Measurements from ENCODE around the gene DHRS3. TPM values are rescaled to one million over a fixed set of nuclear protein-coding genes. Genes with fewer than 3 reads are reported as not detected.

DHRS3 gene
- total RNA-seq, 1 experiment from 2014 or later, result 59.4 TPM

DNA sequence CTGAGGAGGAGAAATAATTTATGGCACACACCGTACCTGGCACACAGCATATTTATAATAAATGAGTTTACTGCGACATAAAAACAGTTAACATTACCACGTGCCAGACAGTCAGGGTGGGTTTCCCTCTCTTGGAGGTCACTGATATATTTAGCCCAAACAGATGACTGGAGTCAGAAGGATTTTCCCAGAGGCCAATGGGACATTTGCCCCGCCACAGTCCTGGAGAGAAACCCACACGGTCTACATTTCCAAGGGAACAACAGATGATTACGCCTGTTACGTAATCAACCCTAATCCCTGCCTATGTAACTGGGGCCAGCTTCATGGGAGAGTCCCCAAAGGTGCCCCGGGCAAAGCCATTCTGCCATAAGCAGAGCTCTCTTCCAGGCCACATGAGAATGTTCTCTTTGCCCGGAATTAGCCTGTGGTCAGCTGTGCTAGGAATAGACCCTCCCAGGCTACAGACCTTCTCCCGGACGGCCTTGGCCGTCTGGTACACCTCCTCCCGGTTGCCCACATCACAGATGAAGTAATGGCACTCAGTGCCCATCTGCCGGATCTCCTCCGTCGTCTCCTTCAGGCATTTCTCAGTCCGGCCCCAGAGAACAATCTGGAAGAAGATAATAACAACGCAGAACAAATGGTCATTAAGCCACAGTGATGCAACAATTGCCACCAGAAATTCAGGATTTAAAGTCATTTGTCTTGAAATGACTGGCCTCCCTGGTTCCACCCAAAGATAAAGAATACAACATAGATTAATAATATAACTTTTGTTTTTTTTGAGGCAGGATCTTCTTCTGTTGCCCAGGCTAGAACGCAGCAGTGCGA is 37.7 kb downstream of the DHRS3 start:
- Mint-ChIP-seq H3K9me3 (ENCODE audit: unreplicated experiment) (peaks cover 10% of the 10 kb centered on the region), H3K4me1 (ENCODE audit: low read depth, unreplicated experiment) (no peaks in the 10 kb centered on the region), H3K4me3 (ENCODE audit: unreplicated experiment) (no peak overlapping the region), H3K27me3 (ENCODE audit: insufficient read depth, unreplicated experiment) (no peaks in the 10 kb centered on the region), H3K27ac (ENCODE audit: unreplicated experiment) (no peak overlapping the region), H3K36me3 (ENCODE audit: insufficient read depth, unreplicated experiment) (peaks cover 11% of the 10 kb centered on the region)
- POLR2A ChIA-PET, result no interaction called here
- intact Hi-C loops (cut with micrococcal nuclease; ENCODE audit: unreplicated experiment), result no loop called here
- Histone ChIP-seq H3K9me3 (no peaks in the 10 kb centered on the region), H3K4me1 (no peaks in the 10 kb centered on the region), H3K27me3 (replicated peaks; ENCODE audit: control insufficient read depth, insufficient read depth, low read length) (no peaks in the 10 kb centered on the region), H3K36me3 (ENCODE audit: control insufficient read depth, insufficient read depth, low read length) (peaks cover 9% of the 10 kb centered on the region), H3K4me3 (ENCODE audit: low read depth, low read length) (no peak overlapping the region)
- CTCF ChIA-PET, result no interaction called here
- no TSS peak for BruUV-seq (replicated peaks)
- no peak for DNase-seq
- TF ChIP-seq, protein P1, sequence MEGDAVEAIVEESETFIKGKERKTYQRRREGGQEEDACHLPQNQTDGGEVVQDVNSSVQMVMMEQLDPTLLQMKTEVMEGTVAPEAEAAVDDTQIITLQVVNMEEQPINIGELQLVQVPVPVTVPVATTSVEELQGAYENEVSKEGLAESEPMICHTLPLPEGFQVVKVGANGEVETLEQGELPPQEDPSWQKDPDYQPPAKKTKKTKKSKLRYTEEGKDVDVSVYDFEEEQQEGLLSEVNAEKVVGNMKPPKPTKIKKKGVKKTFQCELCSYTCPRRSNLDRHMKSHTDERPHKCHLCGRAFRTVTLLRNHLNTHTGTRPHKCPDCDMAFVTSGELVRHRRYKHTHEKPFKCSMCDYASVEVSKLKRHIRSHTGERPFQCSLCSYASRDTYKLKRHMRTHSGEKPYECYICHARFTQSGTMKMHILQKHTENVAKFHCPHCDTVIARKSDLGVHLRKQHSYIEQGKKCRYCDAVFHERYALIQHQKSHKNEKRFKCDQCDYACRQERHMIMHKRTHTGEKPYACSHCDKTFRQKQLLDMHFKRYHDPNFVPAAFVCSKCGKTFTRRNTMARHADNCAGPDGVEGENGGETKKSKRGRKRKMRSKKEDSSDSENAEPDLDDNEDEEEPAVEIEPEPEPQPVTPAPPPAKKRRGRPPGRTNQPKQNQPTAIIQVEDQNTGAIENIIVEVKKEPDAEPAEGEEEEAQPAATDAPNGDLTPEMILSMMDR (IDR thresholded peaks at IDR 0.05; ENCODE audit: insufficient read depth in 1 of 2, low read depth in 1 of 2, low read length in 1 of 2, severe bottlenecking in 1 of 2, unreplicated experiment in 1 of 2), result no peak

DNA sequence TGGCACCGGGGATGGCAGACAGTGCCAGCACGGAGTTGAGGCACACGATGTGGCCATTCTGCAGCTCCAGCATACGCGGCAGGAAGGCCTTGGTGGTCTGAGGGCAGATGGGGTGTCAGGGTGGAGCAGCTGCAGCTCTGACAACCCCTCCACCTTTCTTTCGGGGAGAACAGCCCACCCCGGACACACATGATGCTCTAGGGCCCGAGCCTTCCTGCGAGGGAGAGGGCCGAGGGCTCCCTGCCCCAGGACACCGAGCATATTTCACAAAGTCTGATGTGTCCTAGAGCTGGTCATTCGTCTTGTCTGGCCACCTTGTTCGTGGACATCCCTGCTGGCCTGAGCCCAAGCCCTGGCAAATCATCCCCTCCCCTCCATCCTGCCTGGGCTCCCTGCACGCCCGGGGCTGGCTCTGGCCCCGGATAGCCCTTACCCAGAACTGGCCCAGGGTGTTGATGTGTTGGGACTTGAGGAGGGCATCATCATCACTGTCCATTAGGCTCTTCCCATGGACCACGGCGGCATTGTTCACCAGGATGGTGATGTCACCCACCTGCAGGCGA is 39.1 kb downstream of the DHRS3 start:
- no TSS peak for BruUV-seq (replicated peaks)
- no peaks in the 10 kb centered on the region for H3K9me3 ChIP-seq
- Mint-ChIP-seq H3K27me3 (ENCODE audit: insufficient read depth, unreplicated experiment) (no peaks in the 10 kb centered on the region), H3K4me1 (ENCODE audit: low read depth, unreplicated experiment) (no peaks in the 10 kb centered on the region), H3K36me3 (ENCODE audit: insufficient read depth, unreplicated experiment) (peaks cover 11% of the 10 kb centered on the region), H3K4me3 (ENCODE audit: unreplicated experiment) (no peak overlapping the region), H3K27ac (ENCODE audit: unreplicated experiment) (no peak overlapping the region), H3K9me3 (ENCODE audit: unreplicated experiment) (peaks cover 8% of the 10 kb centered on the region)
- H3K36me3 ChIP-seq (ENCODE audit: control insufficient read depth, insufficient read depth, low read length), result peaks cover 7% of the 10 kb centered on the region
- TF ChIP-seq, protein P1 (IDR thresholded peaks at IDR 0.05; ENCODE audit: insufficient read depth in 1 of 2, low read depth in 1 of 2, low read length in 1 of 2, severe bottlenecking in 1 of 2, unreplicated experiment in 1 of 2), result no peak
- no peak for DNase-seq
- ChIA-PET POLR2A (no interaction called here), CTCF (no interaction called here)
- no peaks in the 10 kb centered on the region for H3K4me1 ChIP-seq
- no peaks in the 10 kb centered on the region for H3K27me3 ChIP-seq (replicated peaks; ENCODE audit: control insufficient read depth, insufficient read depth, low read length)
- H3K4me3 ChIP-seq (ENCODE audit: low read depth, low read length), result no peak overlapping the region
- intact Hi-C loops (cut with micrococcal nuclease; ENCODE audit: unreplicated experiment), result no loop called here

DNA sequence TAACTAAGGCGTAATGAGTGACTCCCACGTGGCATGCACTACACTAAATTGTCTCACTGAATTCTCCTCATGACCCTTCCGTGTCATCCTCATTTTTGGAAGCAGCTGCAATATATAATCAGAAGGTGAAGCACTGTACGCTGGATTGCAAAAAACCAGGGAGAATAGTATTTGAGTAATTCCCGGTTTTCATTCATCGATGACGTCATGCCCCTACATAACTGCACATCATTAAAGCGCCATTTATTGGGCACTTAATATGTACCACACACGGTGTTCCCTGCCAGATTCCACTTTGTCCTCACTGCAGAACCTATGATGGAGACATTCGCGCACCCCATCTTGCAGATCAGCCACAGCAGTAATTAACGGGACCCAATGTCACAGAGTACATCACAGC is 41.0 kb downstream of the DHRS3 start:
- Histone ChIP-seq H3K4me1 (no peaks in the 10 kb centered on the region), H3K27me3 (replicated peaks; ENCODE audit: control insufficient read depth, insufficient read depth, low read length) (no peaks in the 10 kb centered on the region), H3K4me3 (ENCODE audit: low read depth, low read length) (no peak overlapping the region), H3K9me3 (no peaks in the 10 kb centered on the region), H3K36me3 (ENCODE audit: control insufficient read depth, insufficient read depth, low read length) (peaks cover 10% of the 10 kb centered on the region)
- Mint-ChIP-seq H3K27ac (ENCODE audit: unreplicated experiment) (no peak overlapping the region), H3K4me3 (ENCODE audit: unreplicated experiment) (no peak overlapping the region), H3K4me1 (ENCODE audit: low read depth, unreplicated experiment) (no peaks in the 10 kb centered on the region), H3K36me3 (ENCODE audit: insufficient read depth, unreplicated experiment) (peaks cover 22% of the 10 kb centered on the region), H3K27me3 (ENCODE audit: insufficient read depth, unreplicated experiment) (no peaks in the 10 kb centered on the region), H3K9me3 (ENCODE audit: unreplicated experiment) (no peaks in the 10 kb centered on the region)
- CTCF ChIA-PET, result no interaction called here
- TF ChIP-seq, protein P1 (IDR thresholded peaks at IDR 0.05; ENCODE audit: insufficient read depth in 1 of 2, low read depth in 1 of 2, low read length in 1 of 2, severe bottlenecking in 1 of 2, unreplicated experiment in 1 of 2), result no peak
- no peak for DNase-seq
- BruUV-seq (replicated peaks), result no TSS peak
- POLR2A ChIA-PET, result no interaction called here
- intact Hi-C loops (cut with micrococcal nuclease; ENCODE audit: unreplicated experiment), result no loop called here

Measured in Caco-2 (cell line).